OCI-LY3 (cell line): ENCODE measurements around the gene TMEM18.

ENCODE experiments used
- H2AFZ ChIP-seq: fragments of 200-600, 300-600 bp; shearing (Covaris generic); 2 replicates; pipeline ENCODE4 v1.6.0; 2014; ENCODE audit warnings: antibody characterized with exemption, low read depth, low read length
- H3K27ac ChIP-seq: fragments of 200-600, 300-600 bp; sonication (generic); 2 replicates; pipeline ENCODE4 v1.5.1; 2014; ENCODE audit warnings: mild to moderate bottlenecking, low read length, moderate library complexity, mixed read lengths
- H3K27me3 ChIP-seq: fragments of 200-600, 300-600 bp; sonication (generic); 2 replicates; pipeline ENCODE4 v1.6.1; 2014; ENCODE audit warnings: low read depth, low read length, mixed read lengths
- H3K36me3 ChIP-seq: fragments of 200-600, 300-600 bp; sonication (generic); replicated peaks from 2 replicates; pipeline ENCODE3; 2014; ENCODE audit warnings: low read depth, low read length, mixed read lengths
- H3K4me1 ChIP-seq: fragments of 300-600, 200-600 bp; sonication (generic); 2 replicates; pipeline ENCODE4 v1.6.1; 2014; ENCODE audit warnings: low read length, mixed read lengths
- H3K4me2 ChIP-seq: fragments of 200-600, 300-600 bp; sonication (generic); 2 replicates; pipeline ENCODE4 v1.6.1; 2014; ENCODE audit warnings: low read length, mixed read lengths
- H3K4me3 ChIP-seq: fragments of 300-600, 200-600 bp; sonication (generic); 2 replicates; pipeline ENCODE4 v1.5.1; 2014; ENCODE audit warnings: antibody characterized with exemption, mild to moderate bottlenecking, low read length, moderate library complexity
- H3K79me2 ChIP-seq: fragments of 300-600, 200-600 bp; shearing (Covaris generic); 2 replicates; pipeline ENCODE4 v1.6.1; 2014; ENCODE audit warnings: mild to moderate bottlenecking, low read length, mixed read lengths
- H3K9ac ChIP-seq: fragments of 300-600, 200-600 bp; shearing (Covaris generic); 2 replicates; pipeline ENCODE4 v1.6.0; 2014; ENCODE audit warnings: mild to moderate bottlenecking, low read length, moderate library complexity
- H3K9me3 ChIP-seq: fragments of 200-600, 300-600 bp; shearing (Covaris generic); 2 replicates; pipeline ENCODE4 v1.6.1; 2014; ENCODE audit warnings: low read length, mixed read lengths; ENCODE audit not compliant: insufficient read depth
- H4K20me1 ChIP-seq: fragments of 200-600, 300-600 bp; sonication (generic); 2 replicates; pipeline ENCODE4 v1.6.1; 2016; ENCODE audit warnings: low read length, mixed read lengths; ENCODE audit not compliant: insufficient read depth
- CTCF ChIP-seq: fragments of 200-600, 300-600 bp; sonication (generic); IDR thresholded peaks from 2 replicates; pipeline ENCODE4 v1.5.1; 2014; ENCODE audit warnings: antibody characterized with exemption, low read length, low read depth
- EZH2phosphoT487 ChIP-seq: fragments of 200-600 bp; shearing (Covaris generic); IDR thresholded peaks from 2 replicates; pipeline ENCODE4 v1.6.1; 2018; ENCODE audit warnings: antibody characterized with exemption, mixed run types, low read depth

TMEM18 gene

GRCh38 chr2:665340-666073 lies 11.7 kb downstream of the TMEM18 start:
- Histone ChIP-seq H3K9ac (no peak overlapping the region), H3K27ac (no peak overlapping the region), H3K36me3 (peaks cover 63% of the 10 kb centered on the region), H3K4me1 (no peaks in the 10 kb centered on the region), H3K9me3 (no peaks in the 10 kb centered on the region), H3K79me2 (no peaks in the 10 kb centered on the region), H4K20me1 (no peaks in the 10 kb centered on the region), H3K4me3 (no peak overlapping the region), H3K4me2 (no peak overlapping the region), H3K27me3 (no peaks in the 10 kb centered on the region), H2AFZ (no peak overlapping the region)
- TF ChIP-seq EZH2phosphoT487 (no peak), CTCF (no peak)

GRCh38 chr2:664063-664462 lies 13.1 kb downstream of the TMEM18 start:
- TF ChIP-seq CTCF (no peak), EZH2phosphoT487 (no peak)
- Histone ChIP-seq H3K4me3 (no peak overlapping the region), H3K4me2 (no peak overlapping the region), H3K27ac (no peak overlapping the region), H3K79me2 (no peaks in the 10 kb centered on the region), H3K9me3 (no peaks in the 10 kb centered on the region), H3K36me3 (peaks cover 51% of the 10 kb centered on the region), H3K27me3 (no peaks in the 10 kb centered on the region), H3K4me1 (no peaks in the 10 kb centered on the region), H3K9ac (no peak overlapping the region), H2AFZ (no peak overlapping the region), H4K20me1 (no peaks in the 10 kb centered on the region)

- no peak overlapping the region for H2AFZ ChIP-seq
- H3K9me3 ChIP-seq = no peaks in the 10 kb centered on the region
- no peak overlapping the region for H3K9ac ChIP-seq
- H4K20me1 ChIP-seq = no peaks in the 10 kb centered on the region
- no peaks in the 10 kb centered on the region for H3K27me3 ChIP-seq
- no peak overlapping the region for H3K27ac ChIP-seq
- no peaks in the 10 kb centered on the region for H3K4me1 ChIP-seq
- H3K4me2 ChIP-seq = no peak overlapping the region
- H3K36me3 ChIP-seq = peaks cover 43% of the 10 kb centered on the region
- no peak overlapping the region for H3K4me3 ChIP-seq
- H3K79me2 ChIP-seq = no peaks in the 10 kb centered on the region
- TF ChIP-seq CTCF (no peak), EZH2phosphoT487 (no peak)
Observed at GRCh38 chr2:663221-663620, 14.0 kb downstream of the TMEM18 start.

GRCh38 chr2:661360-661635 lies 15.9 kb downstream of the TMEM18 start:
- Histone ChIP-seq H3K9me3 (no peaks in the 10 kb centered on the region), H3K4me2 (no peak overlapping the region), H3K36me3 (peaks cover 24% of the 10 kb centered on the region), H4K20me1 (no peaks in the 10 kb centered on the region), H3K4me3 (no peak overlapping the region), H3K27ac (no peak overlapping the region), H3K9ac (no peak overlapping the region), H3K79me2 (no peaks in the 10 kb centered on the region), H3K27me3 (no peaks in the 10 kb centered on the region), H2AFZ (no peak overlapping the region), H3K4me1 (no peaks in the 10 kb centered on the region)
- TF ChIP-seq CTCF (no peak), EZH2phosphoT487 (no peak)
